C1 segment of cervical spinal cord (tissue), 14 donors: Measurements from ENCODE around the gene ALG8.
"Not testable (repeated sequence)": the region's sequence is repeated elsewhere in the genome, so short reads cannot be mapped to it uniquely, and the experiment has no call there.

Source experiments
- DNase-seq, 14 donors: peaks; one replicate each; lab custom pipeline; 2025; lab: John Stamatoyannopoulos, UW

Gene ALG8

GRCh38 chr11:78072455-78072854, 67.0 kb downstream of the ALG8 start:
- DNase-seq: no peak

DNA sequence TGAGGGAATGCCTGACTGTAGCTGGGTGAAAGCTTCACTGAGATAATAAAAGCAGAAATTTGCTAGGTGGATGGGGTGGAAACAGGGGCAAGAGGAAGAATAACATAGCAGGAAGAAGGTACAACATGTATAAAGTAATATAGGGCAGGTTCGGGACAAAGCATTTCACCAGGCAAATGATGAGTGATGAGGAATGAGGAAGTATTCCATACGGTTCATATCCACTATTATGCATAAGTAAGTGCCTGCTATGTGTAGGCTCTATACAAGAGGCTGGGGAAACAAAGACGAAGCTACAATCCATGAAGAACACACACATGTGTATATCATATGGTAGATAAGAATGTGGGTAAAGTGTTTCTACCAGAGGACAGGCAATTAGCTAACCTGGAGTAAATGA, 67.7 kb downstream of the ALG8 start:
- no peak for DNase-seq

GRCh38 chr11:78070621-78071020, 68.8 kb downstream of the ALG8 start:
- DNase-seq: peak in 1 of 14 donors; percentile 10

DNA sequence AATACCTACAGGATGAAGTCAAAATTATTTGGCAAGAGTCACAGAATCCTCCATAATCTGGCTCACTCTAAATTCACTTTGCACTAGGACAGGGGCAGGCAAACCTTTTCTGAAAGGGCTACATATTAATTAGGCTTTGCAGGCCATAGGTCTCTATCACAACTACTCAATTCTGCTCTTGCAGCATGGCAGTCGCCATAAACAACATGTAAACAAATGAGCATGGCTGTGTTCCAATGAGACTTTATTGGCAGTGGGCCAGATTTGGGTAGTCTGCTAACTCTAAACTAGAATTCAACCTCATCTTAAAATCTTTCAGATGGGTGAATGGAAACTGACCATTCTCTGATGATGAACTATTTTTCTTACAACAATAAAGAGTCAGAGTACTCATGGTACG, 70.0 kb downstream of the ALG8 start:
- no peak for DNase-seq

DNA sequence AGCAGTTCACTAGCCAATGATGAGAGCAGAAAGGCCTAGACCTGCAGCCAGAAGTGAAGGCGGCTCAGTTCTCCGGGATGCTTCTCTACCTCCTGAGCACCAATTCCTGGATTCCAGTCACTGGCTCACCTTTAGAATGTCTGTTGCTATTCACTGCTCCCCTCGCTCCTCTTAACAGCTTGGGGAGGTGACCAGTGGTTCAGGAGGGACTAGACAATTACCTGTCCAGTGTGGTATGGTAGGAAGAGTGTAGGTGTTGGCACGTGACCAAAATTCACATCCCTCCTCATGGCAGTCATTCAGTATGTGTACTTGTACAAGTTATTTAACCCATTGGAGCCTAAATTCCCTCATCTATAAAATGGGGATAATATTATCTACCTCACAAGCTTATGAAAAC, 71.7 kb downstream of the ALG8 start:
- no peak for DNase-seq

- no peak for DNase-seq
Measured at GRCh38 chr11:78066471-78066870, 73.0 kb downstream of the ALG8 start.

- DNase-seq: peak in 1 of 14 donors; percentile 28
Measured at GRCh38 chr11:78065203-78065602, 74.2 kb downstream of the ALG8 start.

- peak in 7 of 14 donors; percentile 15 to 96 (median 24) for DNase-seq
Measured at GRCh38 chr11:78063440-78064181, 75.8 kb downstream of the ALG8 start, which contains the start of gene THRSP. Gene THRSP, plus strand, starts transcription at chr11:78063861. Its CDS starts 21 bp downstream, at chr11:78063882.

DNA sequence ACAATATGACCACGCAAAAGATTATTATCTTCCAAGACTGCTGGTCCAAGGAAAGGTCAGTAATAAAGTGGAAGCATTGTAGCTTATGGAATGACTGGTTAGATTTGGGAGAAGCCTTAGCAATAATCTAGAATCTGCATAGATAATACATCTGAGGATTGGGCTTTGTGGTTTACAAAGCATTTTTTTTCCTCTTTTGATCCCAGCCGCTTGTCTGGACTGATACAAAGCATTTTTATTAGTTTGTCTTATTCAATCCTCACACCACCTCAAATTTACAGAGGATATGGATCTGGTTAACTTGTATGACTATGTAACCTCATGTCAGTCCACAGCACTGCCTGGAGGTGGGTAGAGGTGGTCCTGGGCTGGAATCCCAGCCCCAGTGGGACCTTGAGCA, 76.8 kb downstream of the ALG8 start:
- DNase-seq: no peak

- peak in 1 of 14 donors; percentile 17 for DNase-seq
Measured at GRCh38 chr11:78061921-78062311, 77.5 kb downstream of the ALG8 start.

DNA sequence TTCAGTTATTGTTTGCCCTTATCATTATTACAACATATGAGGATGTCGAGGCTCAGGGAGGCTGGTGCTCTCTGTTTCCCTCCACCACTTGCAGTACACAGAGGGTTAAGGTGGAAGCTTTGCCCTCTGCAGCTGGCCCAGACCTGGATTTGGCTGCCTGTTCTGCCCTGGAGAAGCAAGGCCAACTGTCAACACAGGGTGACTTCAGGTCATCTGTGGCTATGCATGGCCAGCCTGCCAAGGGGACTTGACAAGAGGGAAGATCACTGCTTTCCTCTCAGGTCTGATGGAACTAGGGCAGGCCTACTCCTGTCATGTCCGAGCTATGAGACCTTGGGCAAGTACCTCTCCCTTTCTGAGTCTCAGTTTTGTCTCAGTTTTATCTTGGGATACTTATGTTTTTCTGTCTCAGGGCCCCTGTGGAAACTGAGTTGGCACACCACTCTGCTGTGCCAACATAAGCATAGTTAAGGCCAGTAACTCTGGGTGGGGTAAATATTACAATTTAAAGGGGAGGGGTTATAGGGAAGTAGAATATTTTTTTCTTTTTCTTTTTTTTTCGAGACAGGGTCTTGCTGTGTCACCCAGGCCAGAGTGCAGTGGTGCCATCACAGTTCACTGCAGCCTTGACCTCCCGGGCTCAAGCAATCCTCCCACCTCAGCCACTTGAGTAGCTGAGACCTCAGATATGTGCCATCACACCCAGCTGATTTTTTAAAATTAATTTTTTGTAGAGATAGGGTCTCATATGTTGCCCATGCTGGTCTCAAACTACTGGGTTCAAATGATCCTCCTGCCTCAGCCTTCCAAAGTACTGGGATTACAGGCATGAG, 78.1 kb downstream of the ALG8 start:
- peak in 1 of 14 donors; percentile 85 for DNase-seq

DNA sequence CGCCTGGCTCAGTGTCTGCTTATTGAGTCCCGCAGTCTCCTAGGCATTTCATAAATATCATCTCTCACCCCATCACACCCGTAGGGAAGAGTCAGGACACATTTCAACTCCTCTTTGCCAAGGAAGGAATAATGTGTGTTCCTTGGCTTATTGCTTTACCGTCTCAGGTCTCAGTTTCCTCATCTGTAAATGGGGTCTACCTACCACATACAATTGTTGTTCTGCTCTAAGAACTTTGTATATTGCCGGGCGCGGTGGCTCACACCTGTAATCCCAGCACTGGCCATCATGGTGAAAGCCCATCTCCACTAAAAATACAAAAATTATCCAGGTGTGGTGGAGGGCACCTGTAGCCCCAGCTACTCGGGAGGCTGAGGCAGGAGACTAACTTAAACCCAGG, 78.9 kb downstream of the ALG8 start:
- no peak for DNase-seq

- DNase-seq: not testable (repeated sequence)
Measured at GRCh38 chr11:78059749-78060328, 79.6 kb downstream of the ALG8 start.

DNA sequence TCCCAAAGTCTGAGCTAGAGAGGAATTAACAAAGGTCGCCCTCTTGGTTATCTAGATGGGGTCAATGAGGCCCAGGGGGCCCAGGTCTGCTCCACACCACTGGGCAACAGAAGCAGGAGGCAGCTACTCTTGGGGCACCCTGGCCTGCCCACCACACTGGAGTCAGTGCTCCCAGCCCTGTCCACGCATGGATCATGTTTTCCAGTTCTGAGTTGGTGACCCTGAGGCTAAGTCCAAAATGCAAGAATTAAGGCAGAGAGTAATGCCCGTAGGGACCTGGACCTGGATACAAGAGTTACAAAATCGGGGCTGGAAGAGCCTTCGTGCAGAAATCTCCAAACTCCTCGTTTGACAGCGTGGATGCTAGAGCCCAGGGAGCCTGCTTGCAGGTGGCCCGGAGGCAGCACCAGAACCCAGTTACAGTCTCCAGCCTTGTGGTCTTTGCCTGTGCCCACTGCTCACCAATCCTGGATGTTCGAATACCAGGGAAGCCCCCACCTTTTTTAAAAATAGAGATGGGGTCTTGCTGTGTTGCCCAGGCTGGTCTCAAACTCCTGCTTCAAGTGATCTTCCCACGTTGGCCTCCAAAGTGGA, 81.9 kb downstream of the ALG8 start:
- no peak for DNase-seq

DNA sequence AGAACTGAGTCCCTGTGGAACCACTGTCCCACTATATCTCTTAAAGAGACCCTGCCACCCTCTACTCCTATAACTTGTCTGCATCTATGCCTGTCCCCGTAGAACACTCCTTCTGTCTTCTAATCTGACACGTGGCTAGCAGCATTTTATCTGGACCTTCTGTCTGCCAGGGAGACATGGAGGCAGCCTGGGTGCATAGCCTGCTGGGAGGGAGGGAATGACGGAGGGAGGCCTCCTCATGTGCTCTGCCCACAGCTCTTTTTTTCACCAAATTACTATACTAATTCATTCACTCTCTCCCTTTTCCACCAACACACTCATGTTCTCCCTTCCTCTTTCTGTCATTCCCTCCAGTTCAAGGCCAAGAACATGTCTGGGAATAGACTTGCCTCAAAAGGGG, 83.3 kb downstream of the ALG8 start:
- DNase-seq: no peak

- DNase-seq: no peak
Measured at GRCh38 chr11:78054971-78055370, 84.5 kb downstream of the ALG8 start.

GRCh38 chr11:78050964-78051831, 88.2 kb downstream of the ALG8 start:
- DNase-seq: no peak
